Suprapubic skin (tissue), 4 donors: ENCODE data around the gene FRMD3. TPM values are rescaled to one million over a fixed set of nuclear protein-coding genes. Genes with fewer than 3 reads are reported as not detected.

ENCODE experiments used
- DNase-seq, 2 donors: peaks; one replicate each; pipeline ENCODE4 v3.0.0-alpha.2; 2019; ENCODE audit warnings: low spot score in 2 of 2
- H3K27ac ChIP-seq: fragments of 200-600 bp; sonication (generic); one replicate; pipeline ENCODE4 v1.5.1; 2019
- H3K27me3 ChIP-seq: fragments of 200-600 bp; sonication (generic); one replicate; pipeline ENCODE4 v1.5.1; 2019
- H3K36me3 ChIP-seq: fragments of 200-600 bp; sonication (generic); one replicate; pipeline ENCODE4 v1.5.1; 2019
- H3K4me1 ChIP-seq: fragments of 200-600 bp; sonication (generic); one replicate; pipeline ENCODE4 v1.5.1; 2019
- H3K4me3 ChIP-seq: fragments of 200-600 bp; sonication (generic); one replicate; pipeline ENCODE4 v1.5.1; 2019; ENCODE audit warnings: mild to moderate bottlenecking
- H3K9me3 ChIP-seq: fragments of 200-600 bp; sonication (generic); one replicate; pipeline ENCODE4 v1.5.1; 2019
- CTCF ChIP-seq, 2 donors: fragments of 200-600 bp in 1 of 2; fragments of 450-650 bp in 1 of 2; sonication (generic) in 1 of 2; IDR thresholded peaks; one replicate each; pipeline ENCODE4 v1.5.1; 2016 to 2019; ENCODE audit warnings: antibody characterized with exemption in 2 of 2, mild to moderate bottlenecking in 1 of 2, moderate library complexity in 1 of 2
- EP300 ChIP-seq: sonication (generic); formaldehyde crosslinking; IDR thresholded peaks from one replicate; pipeline ENCODE4 v1.6.1; 2017; ENCODE audit warnings: antibody characterized with exemption
- POLR2A ChIP-seq, 2 donors: fragments of 450-650 bp; IDR thresholded peaks; one replicate each; pipeline ENCODE4 v1.6.1; 2017; ENCODE audit warnings: antibody characterized with exemption in 2 of 2, mild to moderate bottlenecking in 2 of 2, moderate library complexity in 2 of 2
- POLR2AphosphoS5 ChIP-seq, 3 donors: sonication (generic); formaldehyde crosslinking; IDR thresholded peaks; one replicate each; pipeline ENCODE4 v1.6.1; 2017; ENCODE audit warnings: antibody characterized with exemption in 3 of 3
- WGBS: methylation state at CpG from one replicate; pipeline ENCODE4 v1.1.5; 2018; 5-methylcytosine and 5-hydroxymethylcytosine counted together
- total RNA-seq, 4 donors: library from RNA; depleted of rRNA; stranded (reverse); fragments of >200 nt; gene quantifications; one replicate each; pipeline ENCODE4 v1.1.0, GENCODE V29; 2016

Gene FRMD3
- total RNA-seq, 4 donors from 2014 or later: 2.8 to 7.0 (median 5.2) TPM

- no peak for TF ChIP-seq POLR2A (IDR thresholded peaks at IDR 0.05)
- TF ChIP-seq CTCF (IDR thresholded peaks at IDR 0.05): no peak
- TF ChIP-seq POLR2AphosphoS5 (IDR thresholded peaks at IDR 0.05): no peak
- no peak for TF ChIP-seq EP300
- H3K27ac ChIP-seq: no peak overlapping the region
- no peaks in the 10 kb centered on the region for H3K27me3 ChIP-seq
- no peaks in the 10 kb centered on the region for H3K36me3 ChIP-seq
- 83% methylated on average over 3 of the region's 3 CpGs for whole genome bisulfite sequencing
- H3K9me3 ChIP-seq: no peaks in the 10 kb centered on the region
- no peak overlapping the region for H3K4me3 ChIP-seq
- DNase-seq: no peak
- H3K4me1 ChIP-seq: no peaks in the 10 kb centered on the region
These were observed 81.2 kb downstream of the FRMD3 start for GRCh38 chr9:83457005-83457404.

- Histone ChIP-seq H3K4me3 (no peak overlapping the region), H3K27me3 (no peaks in the 10 kb centered on the region), H3K4me1 (no peaks in the 10 kb centered on the region), H3K27ac (no peak overlapping the region), H3K9me3 (no peaks in the 10 kb centered on the region), H3K36me3 (no peaks in the 10 kb centered on the region)
- no peak for DNase-seq
- WGBS: 94% methylated on average over 2 of the region's 2 CpGs
- TF ChIP-seq POLR2AphosphoS5 (IDR thresholded peaks at IDR 0.05): no peak
- TF ChIP-seq POLR2A (IDR thresholded peaks at IDR 0.05): no peak
- no peak for TF ChIP-seq EP300
- no peak for TF ChIP-seq CTCF (IDR thresholded peaks at IDR 0.05)
These were observed 82.0 kb downstream of the FRMD3 start for GRCh38 chr9:83456226-83456625.

GRCh38 chr9:83454076-83454475, 84.1 kb downstream of the FRMD3 start:
- no peak for DNase-seq
- H3K27me3 ChIP-seq: no peaks in the 10 kb centered on the region
- H3K4me1 ChIP-seq: no peaks in the 10 kb centered on the region
- H3K27ac ChIP-seq: no peak overlapping the region
- no peaks in the 10 kb centered on the region for H3K9me3 ChIP-seq
- no peaks in the 10 kb centered on the region for H3K36me3 ChIP-seq
- TF ChIP-seq POLR2AphosphoS5 (IDR thresholded peaks at IDR 0.05) (no peak), CTCF (IDR thresholded peaks at IDR 0.05) (no peak), POLR2A (IDR thresholded peaks at IDR 0.05) (no peak), EP300 (no peak)
- no peak overlapping the region for H3K4me3 ChIP-seq

DNA sequence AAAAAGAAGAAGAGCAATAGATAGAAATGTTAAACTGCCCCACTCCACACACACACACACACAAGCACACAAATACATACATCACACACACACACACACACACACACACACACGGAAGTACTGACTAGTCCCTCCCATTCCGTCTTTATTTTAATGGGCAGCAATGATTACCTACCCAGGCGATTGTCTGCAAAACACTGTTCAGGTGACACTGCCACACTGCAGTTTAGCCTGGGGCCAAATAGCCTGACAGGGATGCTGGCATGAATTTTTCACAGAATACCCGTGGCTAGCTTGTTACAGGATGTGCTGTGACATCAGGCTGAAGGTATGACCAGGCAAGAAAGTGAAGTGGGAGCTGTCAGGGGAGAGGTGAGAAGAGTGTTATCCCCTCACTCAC, 86.9 kb downstream of the FRMD3 start:
- WGBS: 56% methylated on average over 4 of the region's 4 CpGs

DNA sequence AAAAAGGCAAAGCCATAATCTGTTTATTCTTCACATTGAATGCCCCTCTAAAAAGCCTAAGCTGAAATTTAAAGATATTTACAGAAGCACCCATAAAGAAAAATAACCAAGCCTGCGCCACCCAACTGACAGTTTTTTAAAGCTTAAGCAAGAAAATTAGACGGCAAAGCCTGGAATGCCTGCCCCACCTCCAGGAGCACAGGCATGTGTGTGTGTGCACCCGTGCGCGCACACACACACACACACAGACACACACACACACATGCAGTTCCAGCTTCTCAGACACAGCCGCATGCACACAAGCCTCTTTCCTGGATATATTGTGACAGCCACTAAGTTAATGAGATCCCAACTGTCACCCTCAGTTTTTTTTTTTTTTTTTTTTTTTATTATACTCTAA, 88.2 kb downstream of the FRMD3 start:
- no peaks in the 10 kb centered on the region for H3K27me3 ChIP-seq
- H3K27ac ChIP-seq: no peak overlapping the region
- DNase-seq: no peak
- no peaks in the 10 kb centered on the region for H3K36me3 ChIP-seq
- no peaks in the 10 kb centered on the region for H3K9me3 ChIP-seq
- 56% methylated on average over 6 of the region's 6 CpGs for WGBS
- no peak overlapping the region for H3K4me3 ChIP-seq
- no peak for TF ChIP-seq CTCF (IDR thresholded peaks at IDR 0.05)
- TF ChIP-seq POLR2AphosphoS5 (IDR thresholded peaks at IDR 0.05): no peak
- TF ChIP-seq POLR2A (IDR thresholded peaks at IDR 0.05): no peak
- TF ChIP-seq EP300: no peak
- H3K4me1 ChIP-seq: no peaks in the 10 kb centered on the region

More for the DNA sequence above, 86.9 kb downstream of the FRMD3 start:
- no peaks in the 10 kb centered on the region for H3K27me3 ChIP-seq
- H3K4me3 ChIP-seq: no peak overlapping the region
- no peaks in the 10 kb centered on the region for H3K36me3 ChIP-seq
- H3K4me1 ChIP-seq: no peaks in the 10 kb centered on the region
- H3K27ac ChIP-seq: no peak overlapping the region
- no peak for DNase-seq
- no peaks in the 10 kb centered on the region for H3K9me3 ChIP-seq
- no peak for TF ChIP-seq POLR2AphosphoS5 (IDR thresholded peaks at IDR 0.05)
- no peak for TF ChIP-seq CTCF (IDR thresholded peaks at IDR 0.05)
- TF ChIP-seq EP300: no peak
- TF ChIP-seq POLR2A (IDR thresholded peaks at IDR 0.05): no peak
